Activated CD4-positive, alpha-beta T cell treated with anti-CD3 and anti-CD28 coated beads, Interleukin-10, Interleukin-2, amounts not matched to agents 100 ng/mL and 50 ng/mL, durations not matched to agents 16 hours and 8 hours (primary cell): ENCODE data around the gene CCT6B.

Experiments used
- DNase-seq: peaks from one replicate; pipeline ENCODE4 v3.0.0-alpha.2; 2020

Gene CCT6B

GRCh38 chr17:34883106-34884000, 77.9 kb downstream of the CCT6B start:
- DNase-seq, result no peak

- no peak for DNase-seq
These were observed 82.1 kb downstream of the CCT6B start for GRCh38 chr17:34879146-34879545.
